GM04504 (cell line): Measurements from ENCODE around the gene FANCB.

ENCODE experiments used
- DNase-seq: peaks from one replicate; pipeline ENCODE4 v3.0.0-alpha.2; 2012; ENCODE audit warnings: low read depth

Gene FANCB

DNA sequence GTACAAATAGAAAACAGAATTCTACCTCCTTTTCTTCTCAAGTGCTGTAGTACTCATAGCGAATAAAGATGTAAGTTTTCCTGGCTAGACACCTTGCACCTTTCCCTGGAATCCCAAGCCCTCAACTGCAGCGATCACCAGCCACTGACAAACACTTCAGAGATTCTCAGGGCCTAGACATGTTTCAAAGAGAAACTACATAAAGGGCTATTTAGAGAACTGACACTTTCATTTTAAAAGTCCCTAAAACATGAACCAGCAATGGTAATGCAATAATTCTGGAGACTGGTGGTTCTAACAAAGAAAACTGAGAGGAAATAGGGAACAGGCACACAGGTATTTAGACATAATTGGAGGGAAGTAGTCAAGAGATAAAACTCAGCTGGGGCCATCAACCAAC is 35.7 kb downstream of the FANCB start:
- DNase-seq: no peak

DNA sequence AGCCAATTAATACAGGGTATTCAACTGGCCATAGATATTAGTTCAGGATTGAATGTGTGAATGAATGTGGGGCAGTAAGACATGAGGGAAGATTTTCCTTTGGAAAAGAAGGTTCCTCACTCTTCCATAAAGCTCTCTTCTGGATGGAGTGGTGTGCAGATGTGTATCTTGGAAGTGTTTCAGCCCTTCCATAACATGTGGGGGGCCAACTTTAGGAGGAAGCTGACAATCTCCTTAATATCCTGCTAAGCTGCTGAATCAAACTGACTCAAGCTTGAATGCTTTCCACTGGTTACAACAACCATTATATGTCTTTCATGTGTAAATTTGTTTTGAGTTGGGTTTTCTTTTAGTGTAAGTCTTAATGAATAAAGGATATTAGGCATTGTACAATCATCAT is 40.3 kb downstream of the FANCB start:
- DNase-seq: peak; percentile 8

DNA sequence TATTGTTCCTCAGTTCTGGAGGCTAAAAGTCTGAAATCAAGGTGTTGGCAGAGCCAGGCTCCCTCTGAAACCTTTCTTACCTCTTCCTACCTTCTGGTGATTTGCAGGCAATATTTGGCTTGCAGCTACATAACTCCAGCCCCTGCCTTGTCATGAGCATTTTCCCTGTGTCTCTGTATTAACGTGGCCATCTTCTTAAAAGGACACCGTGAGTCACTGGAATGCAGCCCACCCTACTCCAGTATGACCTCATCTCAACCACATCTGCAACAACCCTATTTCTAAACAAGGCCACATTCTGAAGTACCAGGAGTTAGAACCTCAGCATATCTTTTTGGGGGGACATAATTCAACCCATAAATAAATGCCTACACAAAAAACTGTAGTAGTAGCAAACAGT is 40.7 kb downstream of the FANCB start:
- DNase-seq: peak; percentile 13

DNA sequence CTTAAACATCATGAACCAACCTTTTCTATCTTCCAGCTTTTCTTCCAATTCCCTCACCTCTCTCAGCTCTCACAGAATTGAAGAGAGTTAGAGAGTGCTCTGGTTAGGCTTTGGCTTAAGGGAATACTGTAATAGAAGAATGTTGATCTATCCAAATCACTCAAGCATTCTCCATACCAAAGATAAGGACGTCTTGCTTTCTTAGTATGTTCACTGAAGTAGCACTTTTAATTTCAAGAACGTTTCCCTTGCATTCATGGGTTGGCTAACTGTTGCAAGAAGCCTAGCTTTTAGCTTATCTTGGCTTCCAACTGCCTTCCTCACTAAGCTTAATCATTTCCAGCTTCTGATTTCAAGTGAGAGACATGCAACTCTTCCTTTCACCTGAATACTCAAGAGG is 43.2 kb downstream of the FANCB start:
- DNase-seq: no peak

DNA sequence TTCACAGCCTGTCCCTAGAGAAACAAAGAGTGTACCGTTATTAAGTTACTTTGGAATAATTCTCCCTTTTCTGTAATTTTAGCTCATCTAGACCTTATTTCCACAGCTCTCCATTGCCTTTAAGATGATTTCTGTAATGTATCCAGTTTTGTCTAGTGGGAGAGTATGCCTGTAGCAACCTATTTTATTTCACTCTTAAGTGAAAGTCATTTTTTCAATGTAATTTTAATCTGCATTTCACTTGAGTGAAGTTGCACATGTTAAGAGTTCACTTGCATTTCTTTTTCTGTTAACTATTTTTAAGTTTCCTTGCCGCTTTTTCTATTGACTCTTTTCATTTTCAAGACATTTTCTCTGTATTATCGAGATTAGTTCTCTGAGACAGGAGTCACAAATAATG is 46.5 kb downstream of the FANCB start:
- no peak for DNase-seq

DNA sequence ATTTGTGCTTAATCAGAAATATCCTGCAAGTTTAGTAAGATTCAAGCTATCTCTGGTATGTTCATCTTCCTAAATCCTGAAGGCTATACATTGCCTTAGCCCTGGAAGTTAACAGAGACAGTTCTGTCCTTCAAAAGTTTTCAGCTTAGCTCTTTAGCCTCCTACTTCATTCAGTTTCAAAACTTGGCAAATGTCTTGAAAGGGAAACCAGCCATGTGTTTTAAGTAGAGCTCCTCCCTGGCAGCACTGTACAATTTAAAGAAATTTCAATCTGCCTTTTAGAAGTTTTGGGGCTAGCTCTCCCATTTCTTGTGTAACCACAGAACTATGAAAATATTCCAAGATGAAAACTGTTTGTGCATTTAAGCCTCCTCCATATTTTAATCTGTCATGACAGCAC is 47.0 kb downstream of the FANCB start:
- no peak for DNase-seq

DNA sequence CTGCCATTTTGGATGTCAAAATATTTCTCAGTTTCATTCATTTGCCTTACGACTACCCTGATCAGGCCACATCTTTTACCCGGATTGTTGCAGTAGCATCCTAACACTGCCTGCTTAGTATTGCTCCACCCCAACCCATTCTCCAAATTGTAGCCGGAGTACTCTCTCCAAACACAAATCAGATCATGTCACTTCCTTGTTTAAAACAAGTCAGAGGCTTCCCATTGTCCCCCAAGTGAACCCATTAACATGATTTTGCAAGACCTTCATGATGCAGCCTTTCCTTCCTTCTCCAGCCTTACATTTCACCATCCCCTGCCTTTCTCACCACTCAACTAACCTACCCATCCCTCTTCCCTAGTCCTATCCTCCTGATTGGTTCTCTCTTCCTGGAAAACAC is 53.1 kb downstream of the FANCB start:
- no peak for DNase-seq

DNA sequence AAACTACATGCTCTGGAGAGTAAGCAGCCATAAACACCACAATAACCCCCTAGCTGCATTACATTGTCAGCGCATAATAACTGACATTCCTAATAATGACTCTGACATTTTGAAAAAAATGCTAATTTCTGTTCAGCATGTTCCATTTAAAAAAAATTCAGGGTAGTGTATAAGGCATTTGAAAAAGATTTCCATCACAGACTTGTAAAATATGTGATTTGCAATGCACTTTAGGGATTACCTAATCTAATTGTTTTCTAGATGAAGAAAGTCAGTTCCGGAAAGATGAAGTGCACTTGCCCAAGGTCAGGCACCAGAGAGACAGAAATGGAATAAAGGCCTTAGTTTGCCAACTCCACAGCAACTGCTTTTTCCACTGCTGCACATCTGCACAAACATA is 55.3 kb downstream of the FANCB start:
- no peak for DNase-seq

DNA sequence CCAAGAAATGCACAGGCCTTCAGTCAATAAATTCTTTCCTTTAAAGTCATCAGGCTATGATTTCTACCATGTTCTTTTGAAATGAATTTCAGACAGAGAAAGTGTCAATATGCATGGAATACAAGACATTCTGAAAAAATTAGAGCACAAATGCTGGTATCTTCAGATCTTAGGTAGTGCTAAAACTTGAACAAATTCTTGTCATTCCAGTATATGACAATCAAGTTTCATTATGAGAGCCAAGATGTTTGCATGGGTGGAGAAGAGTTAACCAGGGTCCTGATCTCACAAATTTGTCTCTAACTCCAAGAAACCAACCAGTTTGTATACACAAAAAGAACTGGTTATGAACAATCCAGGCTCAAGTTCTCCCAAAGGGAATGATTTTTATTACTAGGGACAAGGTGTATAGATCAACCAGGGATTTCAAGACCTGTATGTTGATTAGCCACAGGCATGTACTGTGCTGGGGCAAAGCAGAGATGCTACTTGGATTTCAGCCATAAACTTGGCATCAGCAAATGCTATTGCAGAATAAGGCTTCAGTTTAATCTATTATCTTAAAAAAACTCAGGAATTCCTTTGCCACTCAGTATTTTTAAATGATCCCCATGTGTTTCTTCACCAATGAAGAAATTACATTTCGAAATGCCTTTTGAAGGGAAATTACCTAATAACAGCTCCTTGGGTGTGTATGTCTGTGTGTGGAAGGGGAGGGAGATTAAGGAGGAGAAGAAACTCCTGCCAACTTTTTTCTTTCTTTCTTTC is 69.7 kb downstream of the FANCB start:
- peak; percentile 24 for DNase-seq

DNA sequence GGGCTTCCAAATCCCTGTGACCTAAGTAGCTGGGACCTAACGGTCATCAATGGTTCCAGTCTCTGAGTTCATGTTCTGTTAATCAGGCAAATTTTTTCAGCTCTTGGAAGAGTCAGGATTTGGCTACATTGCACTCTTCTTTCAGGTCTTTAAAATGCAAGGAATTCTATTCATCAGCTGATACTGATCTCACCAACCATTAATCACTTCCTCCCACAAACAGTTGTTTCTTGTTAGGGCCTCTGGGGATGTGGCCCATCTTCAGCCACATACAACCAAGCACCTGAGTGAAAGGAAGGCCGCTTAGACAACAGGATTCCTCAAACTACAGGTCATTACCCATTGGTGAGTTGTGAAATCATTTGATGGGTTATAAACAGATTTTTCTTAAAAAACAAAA is 71.7 kb downstream of the FANCB start:
- no peak for DNase-seq

DNA sequence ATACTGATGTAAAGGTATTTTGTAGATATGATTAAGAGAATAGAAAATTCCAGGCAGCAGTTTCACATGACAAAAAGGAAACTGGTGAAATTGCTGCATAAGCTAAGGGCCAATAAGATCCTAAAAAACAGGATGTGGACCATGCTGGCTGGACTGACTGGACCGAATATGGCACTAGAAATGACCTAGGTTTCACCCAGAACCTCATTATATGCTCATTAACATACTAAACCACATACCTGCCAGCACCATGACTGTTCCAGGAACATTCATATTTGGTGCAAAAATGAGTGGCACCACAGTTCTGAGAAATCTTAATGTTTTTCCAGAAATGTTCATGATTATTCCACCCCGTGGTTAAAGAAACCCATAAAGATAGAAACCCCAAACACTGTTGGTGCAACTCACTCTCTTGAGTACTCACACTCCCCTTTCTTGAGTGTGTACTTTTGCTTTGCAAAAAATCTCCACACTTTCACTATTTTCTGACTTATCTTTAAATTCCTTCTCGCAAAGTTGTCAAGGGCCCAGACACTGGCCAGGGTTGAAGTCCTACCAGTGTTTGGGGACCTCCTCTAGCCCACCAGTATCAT is 74.0 kb downstream of the FANCB start:
- DNase-seq: no peak
